HEK293 (cell line): Measurements from ENCODE around the gene KDM4C.
A peak's percentile ranks its signal among the peaks of the same experiment; 100 is the strongest.

Source experiments
- CTCF ChIA-PET: fragments of 350-600 bp; formaldehyde crosslinking; extraction: SDS; loops from one replicate; lab custom pipeline; 2021; ENCODE audit warnings: antibody characterized with exemption; lab: Yijun Ruan, JAX
- POLR2A ChIA-PET: fragments of 300-600 bp; formaldehyde crosslinking; extraction: SDS; loops from one replicate; lab custom pipeline; 2020; ENCODE audit warnings: antibody characterized with exemption, inconsistent platforms; lab: Yijun Ruan, JAX
- H3K27ac ChIP-seq: fragments of 200-500 bp; sonication (Bioruptor generic); 2 replicates; pipeline ENCODE4 v1.5.1; 2014; ENCODE audit warnings: low read depth, low read length, control low read depth, inconsistent platforms; ENCODE audit errors: extremely low read depth
- H3K36me3 ChIP-seq, 2 experiments: fragments of 200-500 bp in 1 of 2; sonication (Bioruptor generic) in 1 of 2; 1 replicate in 1 of 2; 2 replicates in 1 of 2; pipeline ENCODE4 v1.5.1; 2014 to 2017; ENCODE audit warnings: inconsistent platforms in 2 of 2, low read length in 2 of 2; ENCODE audit not compliant: control insufficient read depth in 2 of 2, insufficient read depth in 1 of 2
- H3K4me1 ChIP-seq: fragments of 200-500 bp; sonication (Bioruptor generic); 2 replicates; pipeline ENCODE4 v1.5.1; 2014; ENCODE audit warnings: mild to moderate bottlenecking, low read length, inconsistent platforms; ENCODE audit not compliant: control insufficient read depth, insufficient read depth
- H3K4me3 ChIP-seq: 2 replicates; pipeline ENCODE4 v1.5.1; 2011; ENCODE audit warnings: low read depth, mild to moderate bottlenecking, control low read depth, low read length, moderate library complexity
- H3K9me3 ChIP-seq: fragments of 200-500 bp; sonication (Bioruptor generic); 2 replicates; pipeline ENCODE4 v1.5.1; 2014; ENCODE audit warnings: low read depth, low read length, inconsistent platforms; ENCODE audit not compliant: control insufficient read depth, insufficient read depth
- BCL11A ChIP-seq: fragments of 450-650 bp; formaldehyde crosslinking; IDR thresholded peaks from 2 replicates; pipeline ENCODE4 v1.5.1; 2016; ENCODE audit warnings: low read depth, missing biosample characterization, missing genetic modification characterization
- EGR2 ChIP-seq: fragments of 450-650 bp; formaldehyde crosslinking; IDR thresholded peaks from 2 replicates; pipeline ENCODE4 v1.5.1; 2016; ENCODE audit warnings: low read depth, missing biosample characterization, missing genetic modification characterization
- HOXC10 ChIP-seq: sonication (generic); formaldehyde crosslinking; IDR thresholded peaks from 2 replicates; pipeline ENCODE4 v1.8.1; 2023; ENCODE audit warnings: mild to moderate bottlenecking, missing genetic modification reagents
- OSR2 ChIP-seq: fragments of 450-650 bp; formaldehyde crosslinking; IDR thresholded peaks from 2 replicates; pipeline ENCODE4 v1.5.1; 2016; ENCODE audit warnings: missing biosample characterization, missing genetic modification characterization
- SCRT1 ChIP-seq: fragments of 450-650 bp; formaldehyde crosslinking; IDR thresholded peaks from 2 replicates; pipeline ENCODE4 v1.5.1; 2016; ENCODE audit warnings: missing biosample characterization, missing genetic modification characterization, borderline replicate concordance
- SCRT2 ChIP-seq: fragments of 450-650 bp; formaldehyde crosslinking; IDR thresholded peaks from 2 replicates; pipeline ENCODE4 v1.5.1; 2016; ENCODE audit warnings: missing biosample characterization, missing genetic modification characterization
- SP7 ChIP-seq: fragments of 450-650 bp; formaldehyde crosslinking; IDR thresholded peaks from 2 replicates; pipeline ENCODE4 v1.5.1; 2016; ENCODE audit warnings: missing biosample characterization, missing genetic modification characterization
- ZBTB48 ChIP-seq: fragments of 450-650 bp; formaldehyde crosslinking; IDR thresholded peaks from 2 replicates; pipeline ENCODE4 v1.5.1; 2016; ENCODE audit warnings: missing biosample characterization, missing genetic modification characterization
- ZFHX2 ChIP-seq: fragments of 450-650 bp; formaldehyde crosslinking; conservative IDR thresholded peaks from 2 replicates; pipeline ENCODE4 v1.5.1; 2016; ENCODE audit warnings: missing biosample characterization, missing genetic modification characterization
- ZFP41 ChIP-seq: fragments of 450-650 bp; formaldehyde crosslinking; IDR thresholded peaks from 2 replicates; pipeline ENCODE4 v1.5.1; 2016; ENCODE audit warnings: missing biosample characterization, missing genetic modification characterization, borderline replicate concordance
- ZIC2 ChIP-seq: fragments of 450-650 bp; formaldehyde crosslinking; IDR thresholded peaks from 2 replicates; pipeline ENCODE4 v1.5.1; 2016; ENCODE audit warnings: missing biosample characterization, missing genetic modification characterization
- ZNF202 ChIP-seq: fragments of 450-650 bp; formaldehyde crosslinking; IDR thresholded peaks from 2 replicates; pipeline ENCODE4 v1.5.1; 2016; ENCODE audit warnings: missing biosample characterization, missing genetic modification characterization, borderline replicate concordance
- ZNF266 ChIP-seq: fragments of 450-650 bp; formaldehyde crosslinking; IDR thresholded peaks from 2 replicates; pipeline ENCODE4 v1.5.1; 2016; ENCODE audit warnings: missing biosample characterization, missing genetic modification characterization, low read depth
- ZNF366 ChIP-seq: fragments of 450-650 bp; formaldehyde crosslinking; conservative IDR thresholded peaks from 2 replicates; pipeline ENCODE4 v1.5.1; 2016; ENCODE audit warnings: missing biosample characterization, missing genetic modification characterization
- ZNF391 ChIP-seq: fragments of 450-650 bp; formaldehyde crosslinking; IDR thresholded peaks from 2 replicates; pipeline ENCODE4 v1.5.1; 2016; ENCODE audit warnings: low read depth, missing biosample characterization, missing genetic modification characterization, borderline replicate concordance
- ZNF48 ChIP-seq: fragments of 450-650 bp; formaldehyde crosslinking; IDR thresholded peaks from 2 replicates; pipeline ENCODE4 v1.5.1; 2016; ENCODE audit warnings: missing biosample characterization, missing genetic modification characterization
- ZNF529 ChIP-seq: fragments of 450-650 bp; formaldehyde crosslinking; IDR thresholded peaks from 2 replicates; pipeline ENCODE4 v1.5.1; 2017; ENCODE audit warnings: missing genetic modification characterization, missing biosample characterization; ENCODE audit not compliant: insufficient replicate concordance
- ZNF544 ChIP-seq: fragments of 450-650 bp; formaldehyde crosslinking; IDR thresholded peaks from 2 replicates; pipeline ENCODE4 v1.5.0; 2017; ENCODE audit warnings: missing biosample characterization, missing genetic modification characterization
- ZNF555 ChIP-seq: fragments of 450-650 bp; formaldehyde crosslinking; conservative IDR thresholded peaks from 2 replicates; pipeline ENCODE4 v1.5.1; 2017; ENCODE audit warnings: missing biosample characterization, mild to moderate bottlenecking, missing genetic modification characterization, inconsistent platforms
- ZNF558 ChIP-seq: fragments of 450-650 bp; formaldehyde crosslinking; IDR thresholded peaks from 2 replicates; pipeline ENCODE4 v1.5.1; 2016; ENCODE audit warnings: missing biosample characterization, missing genetic modification characterization
- ZNF596 ChIP-seq: fragments of 450-650 bp; IDR thresholded peaks from 2 replicates; pipeline ENCODE4 v1.5.0; 2018; ENCODE audit warnings: missing biosample characterization, mild to moderate bottlenecking, missing genetic modification characterization, moderate library complexity
- ZNF660 ChIP-seq: fragments of 450-650 bp; IDR thresholded peaks from 2 replicates; pipeline ENCODE4 v1.5.1; 2018; ENCODE audit warnings: missing biosample characterization, mild to moderate bottlenecking, missing genetic modification characterization
- ZNF677 ChIP-seq: fragments of 450-650 bp; IDR thresholded peaks from 2 replicates; pipeline ENCODE4 v1.5.0; 2018; ENCODE audit warnings: missing biosample characterization, mild to moderate bottlenecking, missing genetic modification characterization, moderate library complexity
- ZNF843 ChIP-seq: fragments of 450-650 bp; formaldehyde crosslinking; IDR thresholded peaks from 2 replicates; pipeline ENCODE4 v1.5.1; 2016; ENCODE audit warnings: missing biosample characterization, missing genetic modification characterization
- TF ChIP-seq, protein P1 (sequence below): fragments of 450-650 bp; formaldehyde crosslinking; IDR thresholded peaks from 2 replicates; pipeline ENCODE4 v1.5.1; 2017; ENCODE audit warnings: missing biosample characterization, missing genetic modification characterization
- TF ChIP-seq, protein P2 (sequence below): fragments of 450-650 bp; formaldehyde crosslinking; conservative IDR thresholded peaks from 2 replicates; pipeline ENCODE4 v1.5.1; 2016; ENCODE audit warnings: low read depth, missing biosample characterization, missing genetic modification characterization
- TF ChIP-seq, protein P3 (sequence below): fragments of 450-650 bp; formaldehyde crosslinking; IDR thresholded peaks from 2 replicates; pipeline ENCODE4 v1.5.1; 2016; ENCODE audit warnings: missing biosample characterization, missing genetic modification characterization
- TF ChIP-seq, protein P4 (sequence below): fragments of 450-650 bp; formaldehyde crosslinking; IDR thresholded peaks from 2 replicates; pipeline ENCODE4 v1.5.1; 2016; ENCODE audit warnings: missing biosample characterization, missing genetic modification characterization

The KDM4C gene

DNA sequence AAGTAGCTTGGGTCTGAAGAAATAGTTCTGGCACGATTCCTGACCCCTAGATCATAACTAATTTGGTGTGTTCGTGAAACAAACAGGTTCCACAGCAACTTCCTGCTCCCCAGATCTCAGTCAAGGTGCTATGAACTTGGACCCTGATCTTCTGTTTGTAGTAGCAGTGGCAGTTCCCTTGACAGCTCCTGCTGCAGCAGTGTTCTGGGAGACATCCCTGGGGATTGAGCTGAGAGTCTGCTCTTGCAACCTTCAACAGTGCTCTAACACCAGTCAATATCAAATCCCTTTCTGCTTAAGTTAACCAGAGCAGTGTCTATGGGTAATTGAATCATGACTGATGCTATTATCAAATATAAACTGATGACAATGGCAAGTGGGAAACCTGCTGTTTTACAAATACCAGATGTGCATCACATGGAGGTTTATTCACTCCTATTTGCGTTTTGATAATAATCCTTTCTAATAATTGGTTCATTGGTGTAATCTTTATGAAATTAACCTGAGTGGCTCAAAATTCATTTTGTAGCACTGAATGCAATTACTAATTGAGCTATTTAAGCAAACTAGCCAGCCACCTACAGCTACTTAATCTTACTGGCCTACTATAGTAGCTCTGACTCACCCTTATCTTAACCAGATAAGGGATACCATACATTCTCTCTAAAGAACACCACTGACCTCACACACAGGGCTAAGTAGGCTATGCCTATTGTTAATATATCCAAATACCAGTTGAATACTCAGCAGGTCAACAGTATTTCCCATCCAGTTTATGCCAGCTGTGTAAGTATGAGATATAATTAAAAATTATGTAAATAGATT is 21.9 kb downstream of the KDM4C start:
- Histone ChIP-seq H3K4me3 (no peak overlapping the region), H3K9me3 (no peaks in the 10 kb centered on the region), H3K27ac (no peak overlapping the region), H3K36me3 (no peaks in the 10 kb centered on the region), H3K4me1 (peaks cover 2% of the 10 kb centered on the region; the same call in 1 of the 2 replicates)
- ChIA-PET POLR2A (interaction anchor here (2.4 kb wide), 1 partner anchor 22 kb away, joined by 14 read pairs; the partner anchor contains the start of gene KDM4C), CTCF (interaction anchor here (1.0 kb wide), 1 partner anchor 195 kb away, joined by 3 read pairs; no protein-coding TSS in a partner anchor)
- 0 out of 2 replicates have a peak, but pooled peaks have one; percentile 37 for TF ChIP-seq ZNF843 (tag by site-specific recombination)
- no peak for TF ChIP-seq ZNF677 (tag by site-specific recombination)
- no peak for TF ChIP-seq BCL11A (tag by site-specific recombination)
- TF ChIP-seq ZBTB48 (tag by site-specific recombination), result no peak
- TF ChIP-seq ZFP41 (tag by site-specific recombination), result no peak
- TF ChIP-seq ZNF558 (tag by site-specific recombination), result no peak
- TF ChIP-seq ZNF391 (tag by site-specific recombination), result no peak
- TF ChIP-seq SP7 (tag by site-specific recombination), result no peak
- 0 out of 2 replicates have a peak, but pooled peaks have one; percentile 27 for TF ChIP-seq ZNF596
- TF ChIP-seq SCRT2 (tag by site-specific recombination), result no peak
- no peak for TF ChIP-seq EGR2 (tag by site-specific recombination)
- TF ChIP-seq, protein P1, sequence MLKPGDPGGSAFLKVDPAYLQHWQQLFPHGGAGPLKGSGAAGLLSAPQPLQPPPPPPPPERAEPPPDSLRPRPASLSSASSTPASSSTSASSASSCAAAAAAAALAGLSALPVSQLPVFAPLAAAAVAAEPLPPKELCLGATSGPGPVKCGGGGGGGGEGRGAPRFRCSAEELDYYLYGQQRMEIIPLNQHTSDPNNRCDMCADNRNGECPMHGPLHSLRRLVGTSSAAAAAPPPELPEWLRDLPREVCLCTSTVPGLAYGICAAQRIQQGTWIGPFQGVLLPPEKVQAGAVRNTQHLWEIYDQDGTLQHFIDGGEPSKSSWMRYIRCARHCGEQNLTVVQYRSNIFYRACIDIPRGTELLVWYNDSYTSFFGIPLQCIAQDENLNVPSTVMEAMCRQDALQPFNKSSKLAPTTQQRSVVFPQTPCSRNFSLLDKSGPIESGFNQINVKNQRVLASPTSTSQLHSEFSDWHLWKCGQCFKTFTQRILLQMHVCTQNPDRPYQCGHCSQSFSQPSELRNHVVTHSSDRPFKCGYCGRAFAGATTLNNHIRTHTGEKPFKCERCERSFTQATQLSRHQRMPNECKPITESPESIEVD (tag by site-specific recombination), result 0 out of 2 replicates have a peak, but pooled peaks have one; percentile 33
- TF ChIP-seq ZNF366 (tag by site-specific recombination), result 0 out of 2 replicates have a peak, but pooled peaks have one; percentile 11
- TF ChIP-seq, protein P2, sequence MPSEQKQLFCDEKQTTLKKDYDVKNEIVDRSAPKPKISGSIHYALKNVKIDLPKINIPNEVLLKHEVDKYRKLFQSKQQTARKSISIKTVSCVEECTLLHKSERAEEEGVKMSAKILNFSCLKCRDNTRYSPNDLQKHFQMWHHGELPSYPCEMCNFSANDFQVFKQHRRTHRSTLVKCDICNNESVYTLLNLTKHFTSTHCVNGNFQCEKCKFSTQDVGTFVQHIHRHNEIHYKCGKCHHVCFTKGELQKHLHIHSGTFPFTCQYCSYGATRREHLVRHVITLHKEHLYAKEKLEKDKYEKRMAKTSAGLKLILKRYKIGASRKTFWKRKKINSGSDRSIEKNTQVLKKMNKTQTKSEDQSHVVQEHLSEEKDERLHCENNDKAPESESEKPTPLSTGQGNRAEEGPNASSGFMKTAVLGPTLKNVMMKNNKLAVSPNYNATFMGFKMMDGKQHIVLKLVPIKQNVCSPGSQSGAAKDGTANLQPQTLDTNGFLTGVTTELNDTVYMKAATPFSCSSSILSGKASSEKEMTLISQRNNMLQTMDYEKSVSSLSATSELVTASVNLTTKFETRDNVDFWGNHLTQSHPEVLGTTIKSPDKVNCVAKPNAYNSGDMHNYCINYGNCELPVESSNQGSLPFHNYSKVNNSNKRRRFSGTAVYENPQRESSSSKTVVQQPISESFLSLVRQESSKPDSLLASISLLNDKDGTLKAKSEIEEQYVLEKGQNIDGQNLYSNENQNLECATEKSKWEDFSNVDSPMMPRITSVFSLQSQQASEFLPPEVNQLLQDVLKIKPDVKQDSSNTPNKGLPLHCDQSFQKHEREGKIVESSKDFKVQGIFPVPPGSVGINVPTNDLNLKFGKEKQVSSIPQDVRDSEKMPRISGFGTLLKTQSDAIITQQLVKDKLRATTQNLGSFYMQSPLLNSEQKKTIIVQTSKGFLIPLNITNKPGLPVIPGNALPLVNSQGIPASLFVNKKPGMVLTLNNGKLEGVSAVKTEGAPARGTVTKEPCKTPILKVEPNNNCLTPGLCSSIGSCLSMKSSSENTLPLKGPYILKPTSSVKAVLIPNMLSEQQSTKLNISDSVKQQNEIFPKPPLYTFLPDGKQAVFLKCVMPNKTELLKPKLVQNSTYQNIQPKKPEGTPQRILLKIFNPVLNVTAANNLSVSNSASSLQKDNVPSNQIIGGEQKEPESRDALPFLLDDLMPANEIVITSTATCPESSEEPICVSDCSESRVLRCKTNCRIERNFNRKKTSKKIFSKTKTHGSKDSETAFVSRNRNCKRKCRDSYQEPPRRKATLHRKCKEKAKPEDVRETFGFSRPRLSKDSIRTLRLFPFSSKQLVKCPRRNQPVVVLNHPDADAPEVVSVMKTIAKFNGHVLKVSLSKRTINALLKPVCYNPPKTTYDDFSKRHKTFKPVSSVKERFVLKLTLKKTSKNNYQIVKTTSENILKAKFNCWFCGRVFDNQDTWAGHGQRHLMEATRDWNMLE (tag by site-specific recombination), result no peak
- TF ChIP-seq OSR2 (tag by site-specific recombination), result peak; percentile 87
- no peak for TF ChIP-seq ZNF202 (tag by site-specific recombination)
- TF ChIP-seq, protein P3, sequence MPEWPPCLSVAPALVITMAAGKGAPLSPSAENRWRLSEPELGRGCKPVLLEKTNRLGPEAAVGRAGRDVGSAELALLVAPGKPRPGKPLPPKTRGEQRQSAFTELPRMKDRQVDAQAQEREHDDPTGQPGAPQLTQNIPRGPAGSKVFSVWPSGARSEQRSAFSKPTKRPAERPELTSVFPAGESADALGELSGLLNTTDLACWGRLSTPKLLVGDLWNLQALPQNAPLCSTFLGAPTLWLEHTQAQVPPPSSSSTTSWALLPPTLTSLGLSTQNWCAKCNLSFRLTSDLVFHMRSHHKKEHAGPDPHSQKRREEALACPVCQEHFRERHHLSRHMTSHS (tag by site-specific recombination), result no peak
- TF ChIP-seq, protein P4, sequence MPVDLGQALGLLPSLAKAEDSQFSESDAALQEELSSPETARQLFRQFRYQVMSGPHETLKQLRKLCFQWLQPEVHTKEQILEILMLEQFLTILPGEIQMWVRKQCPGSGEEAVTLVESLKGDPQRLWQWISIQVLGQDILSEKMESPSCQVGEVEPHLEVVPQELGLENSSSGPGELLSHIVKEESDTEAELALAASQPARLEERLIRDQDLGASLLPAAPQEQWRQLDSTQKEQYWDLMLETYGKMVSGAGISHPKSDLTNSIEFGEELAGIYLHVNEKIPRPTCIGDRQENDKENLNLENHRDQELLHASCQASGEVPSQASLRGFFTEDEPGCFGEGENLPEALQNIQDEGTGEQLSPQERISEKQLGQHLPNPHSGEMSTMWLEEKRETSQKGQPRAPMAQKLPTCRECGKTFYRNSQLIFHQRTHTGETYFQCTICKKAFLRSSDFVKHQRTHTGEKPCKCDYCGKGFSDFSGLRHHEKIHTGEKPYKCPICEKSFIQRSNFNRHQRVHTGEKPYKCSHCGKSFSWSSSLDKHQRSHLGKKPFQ (tag by site-specific recombination), result no peak
- no peak for TF ChIP-seq ZNF266 (tag by site-specific recombination)
- TF ChIP-seq HOXC10 (CRISPR knock-in tag), result no peak
- no peak for TF ChIP-seq ZFHX2 (tag by site-specific recombination)
- no peak for TF ChIP-seq ZIC2 (tag by site-specific recombination)
- TF ChIP-seq SCRT1 (tag by site-specific recombination), result peak; percentile 30; the same call in 1 of the 2 replicates
- no peak for TF ChIP-seq ZNF48 (tag by site-specific recombination)
- no peak for TF ChIP-seq ZNF544
- no peak for TF ChIP-seq ZNF555 (tag by site-specific recombination)
- TF ChIP-seq ZNF660 (tag by site-specific recombination), result no peak
- no peak for TF ChIP-seq ZNF529 (tag by site-specific recombination)
